ENCODE results near the gene LILRA1.
"Not testable (repeated sequence)": the region's sequence is repeated elsewhere in the genome, so short reads cannot be mapped to it uniquely, and the experiment has no call there.

DNA sequence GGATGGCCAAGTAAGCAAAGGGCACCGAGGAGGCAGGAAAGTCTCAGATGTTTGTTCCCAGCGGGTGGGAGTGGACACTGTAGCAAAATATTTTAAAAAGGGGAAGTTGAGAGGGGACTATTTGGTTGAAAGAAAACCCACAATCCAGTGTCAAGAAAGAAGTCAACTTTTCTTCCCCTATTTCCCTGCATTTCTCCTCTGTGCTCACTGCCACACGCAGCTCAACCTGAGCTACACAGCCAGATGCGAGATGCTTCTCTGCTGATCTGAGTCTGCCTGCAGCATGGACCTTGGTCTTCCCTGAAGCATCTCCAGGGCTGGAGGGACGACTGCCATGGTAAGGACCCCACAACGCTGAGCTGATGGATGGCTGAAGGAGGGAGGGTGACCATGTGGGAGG lies at the start of gene LILRA1:
- not testable (repeated sequence) for TF ChIP-seq EZH2 (IDR thresholded peaks at IDR 0.05; ENCODE audit: borderline replicate concordance, low read length); CTCF (IDR thresholded peaks at IDR 0.05; ENCODE audit: low read length)
